SW480 (cell line): ENCODE measurements around the gene CDH1.
"Not testable (repeated sequence)": the region's sequence is repeated elsewhere in the genome, so short reads cannot be mapped to it uniquely, and the experiment has no call there.

ENCODE experiments used
- DNase-seq: peaks from one replicate; pipeline ENCODE4 v3.0.0-alpha.2; 2016; ENCODE audit warnings: low spot score

CDH1 gene

GRCh38 chr16:68737046-68737729 is at the start of gene CDH1:
Gene CDH1, plus strand, starts transcription at chr16:68737292. Its CDS starts 124 bp downstream, at chr16:68737416.
- peak; percentile 85 for DNase-seq

- DNase-seq: no peak
These were observed 47.2 kb upstream of the CDH1 start for GRCh38 chr16:68689921-68690320.

GRCh38 chr16:68695575-68695974 is 41.5 kb upstream of the CDH1 start:
- no peak for DNase-seq

GRCh38 chr16:68696514-68696913 is 40.6 kb upstream of the CDH1 start:
- DNase-seq: no peak

GRCh38 chr16:68698091-68698490 is 39.0 kb upstream of the CDH1 start:
- no peak for DNase-seq

GRCh38 chr16:68700120-68700519 is 37.0 kb upstream of the CDH1 start:
- no peak for DNase-seq

- DNase-seq: no peak
These were observed 36.3 kb upstream of the CDH1 start for GRCh38 chr16:68700831-68701230.

GRCh38 chr16:68704232-68704867 is 32.7 kb upstream of the CDH1 start:
- DNase-seq: peak; percentile 82

- DNase-seq: peak; percentile 94
These were observed 29.5 kb upstream of the CDH1 start for GRCh38 chr16:68707340-68708152.

- DNase-seq: no peak
These were observed 26.9 kb upstream of the CDH1 start for GRCh38 chr16:68710211-68710610.

- no peak for DNase-seq
These were observed 25.5 kb upstream of the CDH1 start for GRCh38 chr16:68711421-68712139.

- no peak for DNase-seq
These were observed 23.7 kb upstream of the CDH1 start for GRCh38 chr16:68713361-68713760.

GRCh38 chr16:68715471-68715870 is 21.6 kb upstream of the CDH1 start:
- no peak for DNase-seq

- not testable (repeated sequence) for DNase-seq
These were observed 20.6 kb upstream of the CDH1 start for GRCh38 chr16:68716516-68716915.

- no peak for DNase-seq
These were observed 19.4 kb upstream of the CDH1 start for GRCh38 chr16:68717684-68718083.

- no peak for DNase-seq
These were observed 18.5 kb upstream of the CDH1 start for GRCh38 chr16:68718590-68718989.

GRCh38 chr16:68719993-68720489 is 17.1 kb upstream of the CDH1 start:
- DNase-seq: no peak

- peak; percentile 37 for DNase-seq
These were observed 14.7 kb upstream of the CDH1 start for GRCh38 chr16:68722119-68723024.

- no peak for DNase-seq
These were observed 12.3 kb upstream of the CDH1 start for GRCh38 chr16:68724797-68725196.

GRCh38 chr16:68728523-68728922 is 8.6 kb upstream of the CDH1 start:
- no peak for DNase-seq

- no peak for DNase-seq
These were observed 5.5 kb upstream of the CDH1 start for GRCh38 chr16:68731637-68732036.
